Spleen (tissue), 7 donors: Measurements from ENCODE around the gene FUT6.

ENCODE experiments used
- POLR2AphosphoS5 ChIP-seq, 3 donors: sonication (generic); formaldehyde crosslinking; IDR thresholded peaks; one replicate each; pipeline ENCODE4 v1.5.1; 2017; ENCODE audit warnings: antibody characterized with exemption in 3 of 3
- TF ChIP-seq, protein P1 (sequence below), 11 experiments: fragments of 200-600 bp in 7 of 11; fragments of 450-650 bp in 4 of 11; sonication (generic) in 4 of 11; IDR thresholded peaks in 8 of 11; conservative IDR thresholded peaks in 3 of 11; 1 replicate in 7 of 11; 2 replicates in 4 of 11; pipeline versions ENCODE4 v1.4.0 to v1.8.0; 2016 to 2021; ENCODE audit warnings: antibody characterized with exemption in 11 of 11, inconsistent platforms in 4 of 11, mild to moderate bottlenecking in 1 of 11
- donor health status: DM: no; HTN: no; CAD: no; lungs with moderate emphysema.
- donor health status: DM: no; HTN: no; CAD: no.
- donor health status: DM: no; HTN: no; CAD: no.

DNA sequence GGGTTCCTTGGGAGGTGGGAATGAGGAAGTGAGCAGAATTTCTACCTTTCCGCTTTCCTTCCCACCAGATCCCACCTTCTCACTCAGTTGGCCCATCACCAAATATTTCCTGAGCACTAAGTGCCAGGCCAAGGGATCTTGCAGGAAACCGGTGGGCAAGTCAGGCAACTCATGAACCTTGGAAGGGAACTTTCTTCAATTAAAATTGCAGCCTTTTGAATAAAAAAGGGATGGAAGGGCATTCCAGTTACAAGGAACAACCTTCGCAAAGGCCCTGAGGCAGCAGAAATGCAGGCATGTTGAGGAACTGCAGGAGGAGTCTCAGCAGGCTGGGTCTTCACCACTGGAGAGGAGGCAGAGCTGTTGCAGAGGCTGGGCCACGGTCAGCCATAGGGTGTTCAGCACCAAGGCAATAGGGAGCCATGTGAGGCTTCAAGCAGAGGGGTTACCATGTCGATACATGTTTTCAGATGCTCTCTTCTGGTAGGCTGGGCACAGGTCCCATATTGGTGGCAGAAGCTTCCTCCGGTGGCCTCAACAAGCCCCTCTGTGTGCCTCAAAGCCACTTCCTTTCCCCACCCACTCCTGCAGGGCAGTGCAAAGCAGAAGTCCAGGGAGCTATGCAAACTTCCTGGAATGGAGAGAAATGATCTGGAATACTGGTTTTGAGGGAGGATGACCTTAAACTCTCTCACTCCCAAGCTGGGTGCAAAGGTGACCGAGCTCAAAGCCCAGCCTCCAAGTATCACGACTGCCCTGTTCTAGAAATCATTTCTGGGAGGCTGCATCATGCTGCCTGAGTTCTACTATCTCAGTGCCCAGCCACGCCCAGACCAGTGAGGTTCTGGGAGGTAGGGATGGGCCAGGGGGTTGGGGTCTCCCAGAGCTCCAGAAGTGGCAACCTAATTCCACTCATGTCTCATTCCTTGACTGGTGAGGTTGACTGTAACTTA is at the start of gene FUT6:
- TF ChIP-seq, protein P1, sequence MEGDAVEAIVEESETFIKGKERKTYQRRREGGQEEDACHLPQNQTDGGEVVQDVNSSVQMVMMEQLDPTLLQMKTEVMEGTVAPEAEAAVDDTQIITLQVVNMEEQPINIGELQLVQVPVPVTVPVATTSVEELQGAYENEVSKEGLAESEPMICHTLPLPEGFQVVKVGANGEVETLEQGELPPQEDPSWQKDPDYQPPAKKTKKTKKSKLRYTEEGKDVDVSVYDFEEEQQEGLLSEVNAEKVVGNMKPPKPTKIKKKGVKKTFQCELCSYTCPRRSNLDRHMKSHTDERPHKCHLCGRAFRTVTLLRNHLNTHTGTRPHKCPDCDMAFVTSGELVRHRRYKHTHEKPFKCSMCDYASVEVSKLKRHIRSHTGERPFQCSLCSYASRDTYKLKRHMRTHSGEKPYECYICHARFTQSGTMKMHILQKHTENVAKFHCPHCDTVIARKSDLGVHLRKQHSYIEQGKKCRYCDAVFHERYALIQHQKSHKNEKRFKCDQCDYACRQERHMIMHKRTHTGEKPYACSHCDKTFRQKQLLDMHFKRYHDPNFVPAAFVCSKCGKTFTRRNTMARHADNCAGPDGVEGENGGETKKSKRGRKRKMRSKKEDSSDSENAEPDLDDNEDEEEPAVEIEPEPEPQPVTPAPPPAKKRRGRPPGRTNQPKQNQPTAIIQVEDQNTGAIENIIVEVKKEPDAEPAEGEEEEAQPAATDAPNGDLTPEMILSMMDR (IDR thresholded peaks at IDR 0.05 in 8 of 11, conservative IDR thresholded peaks at IDR 0.05 in 3 of 11), result no peak
- no peak for TF ChIP-seq POLR2AphosphoS5 (IDR thresholded peaks at IDR 0.05)
